HepG2 (cell line): ENCODE measurements around the gene OSR1. TPM values are rescaled to one million over a fixed set of nuclear protein-coding genes. Genes with fewer than 3 reads are reported as not detected.

Experiments
- ATAC-seq: fragments of 200-7000 bp; cut with Tn5 transposase; 3 replicates; pipeline ENCODE4 v1.9.1; 2020; ENCODE audit warnings: mild to moderate bottlenecking, moderate library complexity
- BruUV-seq: library from RNA; stranded (reverse); fragments of 400-500 nt; replicated peaks from 2 replicates; lab custom pipeline; 2021; lab: Mats Ljungman, UMichigan
- CTCF ChIA-PET: fragments of 300-600 bp; formaldehyde crosslinking; extraction: SDS; loops from one replicate; lab custom pipeline; 2021; ENCODE audit warnings: low total read pairs, inconsistent platforms, low intra/inter-chr PET ratio; lab: Yijun Ruan, JAX
- POLR2A ChIA-PET: fragments of 350-600 bp; sonication (Branson Sonifier 250); formaldehyde crosslinking; loops from one replicate; lab custom pipeline; 2020; ENCODE audit warnings: antibody characterized with exemption, inconsistent platforms; lab: Yijun Ruan, JAX
- DNase-seq: peaks from one replicate; pipeline ENCODE4 v3.0.0-alpha.2; 2015; ENCODE audit warnings: low spot score
- FAIRE-seq: peaks from 3 replicates; lab custom pipeline; 2011; peaks lifted over from hg19 to GRCh38; lab: Jason Lieb, UNC
- H2AFZ ChIP-seq: one replicate; pipeline ENCODE4 v1.6.1; 2011; ENCODE audit warnings: low read length, inconsistent platforms
- H3K27ac ChIP-seq: fragments of 300-600 bp; 3 replicates; pipeline ENCODE4 v1.8.0; 2011; ENCODE audit warnings: mixed run types, mild to moderate bottlenecking, mixed read lengths, low read length, inconsistent platforms; ENCODE audit not compliant: insufficient read depth; ENCODE audit errors: extremely low read length
- H3K27me3 ChIP-seq, 2 experiments: fragments of 200-600 bp in 1 of 2; 2 replicates in 1 of 2; 3 replicates in 1 of 2; pipeline versions ENCODE4 v1.6.0 to v1.8.0; 2011; ENCODE audit warnings: low read length in 2 of 2, mild to moderate bottlenecking in 2 of 2, moderate library complexity in 2 of 2, inconsistent platforms in 1 of 2; ENCODE audit not compliant: insufficient read depth in 2 of 2, control insufficient read depth in 1 of 2
- H3K36me3 ChIP-seq, 2 experiments: fragments of 200-600 bp in 1 of 2; replicated peaks in 1 of 2; 2 replicates in 1 of 2; 3 replicates in 1 of 2; pipeline versions ENCODE4 v1.5.1 to v1.8.0; 2011; ENCODE audit warnings: low read length in 2 of 2, inconsistent platforms in 1 of 2; ENCODE audit not compliant: insufficient read depth in 2 of 2, control insufficient read depth in 1 of 2
- H3K4me1 ChIP-seq: 2 replicates; pipeline ENCODE4 v1.5.1; 2012; ENCODE audit warnings: low read length, inconsistent platforms; ENCODE audit not compliant: insufficient read depth
- H3K4me2 ChIP-seq: 2 replicates; pipeline ENCODE4 v1.6.0; 2011; ENCODE audit warnings: low read depth, low read length, inconsistent platforms
- H3K4me3 ChIP-seq, 3 experiments: fragments of 200-600 bp in 1 of 3; sonication (generic), shearing (Covaris generic) in 1 of 3; replicated peaks in 1 of 3; 2 replicates each; pipeline ENCODE4 v1.5.1; 2011 to 2016; ENCODE audit warnings: low read length in 3 of 3, inconsistent platforms in 2 of 3, low read depth in 2 of 3, mild to moderate bottlenecking in 2 of 3, control low read depth in 1 of 3, mixed read lengths in 1 of 3; ENCODE audit not compliant: insufficient read depth in 1 of 3
- H3K79me2 ChIP-seq: one replicate; pipeline ENCODE4 v1.6.1; 2011; ENCODE audit warnings: low read length, inconsistent platforms; ENCODE audit not compliant: insufficient read depth
- H3K9ac ChIP-seq: 2 replicates; pipeline ENCODE4 v1.6.0; 2011; ENCODE audit warnings: mild to moderate bottlenecking, low read depth, low read length, inconsistent platforms; ENCODE audit not compliant: insufficient read depth
- H3K9me3 ChIP-seq: 2 replicates; pipeline ENCODE4 v1.5.1; 2012; ENCODE audit warnings: mild to moderate bottlenecking, low read length
- H4K20me1 ChIP-seq: 2 replicates; pipeline ENCODE4 v1.6.0; 2011; ENCODE audit warnings: inconsistent platforms, mild to moderate bottlenecking, low read length, moderate library complexity; ENCODE audit not compliant: insufficient read depth
- HNF4A ChIP-seq: sonication (generic); formaldehyde crosslinking; IDR thresholded peaks from 2 replicates; pipeline ENCODE4 v1.4.0; 2020; ENCODE audit warnings: missing genetic modification reagents
- HNF4G ChIP-seq, 2 experiments: sonication (generic) in 1 of 2; formaldehyde crosslinking in 1 of 2; IDR thresholded peaks; 2 replicates each; pipeline versions ENCODE4 v1.4.0 to v1.6.1; 2011 to 2020; ENCODE audit warnings: borderline replicate concordance in 2 of 2, low read depth in 2 of 2, mild to moderate bottlenecking in 2 of 2, low read length in 1 of 2, missing genetic modification reagents in 1 of 2, moderate library complexity in 1 of 2
- NR2F1 ChIP-seq, 2 experiments: fragments of 450-650 bp in 1 of 2; formaldehyde crosslinking in 1 of 2; IDR thresholded peaks; 2 replicates each; pipeline versions ENCODE4 v1.5.0 to v1.6.1; 2016 to 2020; ENCODE audit warnings: mild to moderate bottlenecking in 1 of 2, missing compliant biosample characterization in 1 of 2, missing genetic modification reagents in 1 of 2, moderate library complexity in 1 of 2
- STAG1 ChIP-seq: sonication (generic); formaldehyde crosslinking; IDR thresholded peaks from 2 replicates; pipeline ENCODE4 v1.4.0; 2020; ENCODE audit warnings: missing genetic modification reagents
- ZNF280B ChIP-seq: sonication (generic); formaldehyde crosslinking; IDR thresholded peaks from 2 replicates; pipeline ENCODE4 v1.5.0; 2020; ENCODE audit warnings: missing genetic modification reagents, mild to moderate bottlenecking, borderline replicate concordance
- ZNF782 ChIP-seq: sonication (generic); formaldehyde crosslinking; IDR thresholded peaks from 2 replicates; pipeline ENCODE4 v1.4.0; 2020; ENCODE audit warnings: missing genetic modification reagents, mild to moderate bottlenecking, borderline replicate concordance
- WGBS: methylation state at CpG from one replicate; pipeline ENCODE4 v1.1.6; 2017; ENCODE audit warnings: low lambda C conversion rate; 5-methylcytosine and 5-hydroxymethylcytosine counted together
- in situ Hi-C: cut with HindIII; loops from 2 replicates; pipeline ENCODE4 v1.10.0; 2017; ENCODE audit warnings: low pct_unique_long_range_greater_than_20kb; ENCODE audit not compliant: extremely low pct_ligation_motif_present
- intact Hi-C: fragments of 100-400 bp; cut with micrococcal nuclease; formaldehyde crosslinking; loops from one replicate; pipeline ENCODE4 v1.10.0; 2022; ENCODE audit not compliant: unreplicated experiment
- polyA plus RNA-seq, 8 experiments: library from polyadenylated mRNA; depleted of rRNA in 3 of 8; stranded (reverse) in 7 of 8; unstranded in 1 of 8; fragments of >200 nt; fragmentation: Illumina TruSeq in 4 of 8; extraction: Trizol in 4 of 8; gene quantifications; 2 replicates each; pipeline versions ENCODE4 v1.2.1 to v1.2.3, GENCODE V29; 2011 to 2016; ENCODE audit warnings: low read depth in 4 of 8, missing spikeins in 1 of 8, mixed read lengths in 1 of 8; ENCODE audit not compliant: insufficient read depth in 1 of 8
- total RNA-seq, 5 experiments: library from RNA; depleted of rRNA; stranded (reverse); fragments of >200 nt; fragmentation: Illumina TruSeq; extraction: Trizol; gene quantifications; 2 replicates each; pipeline ENCODE4 v1.2.3, GENCODE V29; 2016; ENCODE audit warnings: low read depth in 1 of 5

OSR1 gene
- total and polyA plus RNA-seq, 2 of the 13 experiments (the other 11 are each of a cell fraction or from before 2014, with no cell fraction given): 0.63 to 1.1 TPM

- TF ChIP-seq HNF4G (IDR thresholded peaks at IDR 0.05; ENCODE audit: borderline replicate concordance, low read depth, low read length) (0 out of 2 replicates have a peak, but pooled peaks have one; percentile 39), HNF4G (CRISPR knock-in tag; IDR thresholded peaks at IDR 0.05; ENCODE audit: borderline replicate concordance, low read depth) (no peak), ZNF782 (CRISPR knock-in tag) (no peak), NR2F1 (CRISPR knock-in tag; IDR thresholded peaks at IDR 0.05) (peak; percentile 33 to 59; a peak in 1 of 4 replicates), HNF4A (CRISPR knock-in tag) (peak; percentile 37; the same call in 1 of the 2 replicates)
- no peak overlapping the region for H3K4me3 ChIP-seq
- in situ Hi-C loops (no loop called here), intact Hi-C loops (loop anchor here (1.0 kb wide), 1 partner anchor 563 kb away; no protein-coding TSS in a partner anchor)
- peaks cover 14% of the 10 kb centered on the region for H3K4me1 ChIP-seq
- FAIRE-seq: no peak
- ChIA-PET POLR2A (interaction anchor here (0.7 to 1.1 kb wide), 2 partner anchors 34 kb away, joined by 3 to 4 read pairs; no protein-coding TSS in a partner anchor), CTCF (interaction anchor here (0.9 kb wide), 1 partner anchor 563 kb away, joined by 4 read pairs; no protein-coding TSS in a partner anchor)
- no peaks in the 10 kb centered on the region for H4K20me1 ChIP-seq
- H3K36me3 ChIP-seq: no peaks in the 10 kb centered on the region
- H3K27ac ChIP-seq: no peak overlapping the region
- WGBS: 38% methylated on average over 6 of the region's 6 CpGs
- BruUV-seq: no TSS peak
- H3K9ac ChIP-seq: no peak overlapping the region
- ATAC-seq: peak; percentile 81
- H3K27me3 ChIP-seq: no peaks in the 10 kb centered on the region
- H3K9me3 ChIP-seq: no peaks in the 10 kb centered on the region
- peak overlapping the region; percentile 19; the same call in 1 of the 2 replicates for H3K4me2 ChIP-seq
- no peak for DNase-seq
- no peaks in the 10 kb centered on the region for H3K79me2 ChIP-seq
- H2AFZ ChIP-seq: no peak overlapping the region
Measured at GRCh38 chr2:19313553-19313952, 44.9 kb downstream of the OSR1 start.

GRCh38 chr2:19312949-19313348, 45.5 kb downstream of the OSR1 start:
- Histone ChIP-seq H3K4me2 (no peak overlapping the region), H3K27me3 (no peaks in the 10 kb centered on the region), H3K27ac (no peak overlapping the region), H3K79me2 (no peaks in the 10 kb centered on the region), H3K9ac (no peak overlapping the region), H2AFZ (no peak overlapping the region), H3K4me3 (no peak overlapping the region), H3K9me3 (no peaks in the 10 kb centered on the region), H3K36me3 (no peaks in the 10 kb centered on the region), H4K20me1 (no peaks in the 10 kb centered on the region), H3K4me1 (peaks cover 14% of the 10 kb centered on the region)
- CTCF ChIA-PET: interaction anchor here (0.9 kb wide), 1 partner anchor 563 kb away, joined by 4 read pairs; no protein-coding TSS in a partner anchor
- FAIRE-seq: peak; percentile 63
- POLR2A ChIA-PET: interaction anchor here (0.7 kb wide), 1 partner anchor 35 kb away, joined by 3 read pairs; no protein-coding TSS in a partner anchor
- TF ChIP-seq STAG1 (CRISPR knock-in tag) (peak; percentile 44), ZNF280B (CRISPR knock-in tag) (no peak)
- BruUV-seq: no TSS peak
- ATAC-seq: peak; percentile 98
- in situ Hi-C loops: no loop called here
- peak; percentile 51 for DNase-seq
- intact Hi-C loops: loop anchor here (1.0 kb wide), 1 partner anchor 563 kb away; no protein-coding TSS in a partner anchor
